DMS79 (cell line): ENCODE data around the gene DAZL.

ENCODE experiments used
- DNase-seq: peaks from one replicate; lab custom pipeline; 2025; lab: John Stamatoyannopoulos, UW

DAZL gene

DNA sequence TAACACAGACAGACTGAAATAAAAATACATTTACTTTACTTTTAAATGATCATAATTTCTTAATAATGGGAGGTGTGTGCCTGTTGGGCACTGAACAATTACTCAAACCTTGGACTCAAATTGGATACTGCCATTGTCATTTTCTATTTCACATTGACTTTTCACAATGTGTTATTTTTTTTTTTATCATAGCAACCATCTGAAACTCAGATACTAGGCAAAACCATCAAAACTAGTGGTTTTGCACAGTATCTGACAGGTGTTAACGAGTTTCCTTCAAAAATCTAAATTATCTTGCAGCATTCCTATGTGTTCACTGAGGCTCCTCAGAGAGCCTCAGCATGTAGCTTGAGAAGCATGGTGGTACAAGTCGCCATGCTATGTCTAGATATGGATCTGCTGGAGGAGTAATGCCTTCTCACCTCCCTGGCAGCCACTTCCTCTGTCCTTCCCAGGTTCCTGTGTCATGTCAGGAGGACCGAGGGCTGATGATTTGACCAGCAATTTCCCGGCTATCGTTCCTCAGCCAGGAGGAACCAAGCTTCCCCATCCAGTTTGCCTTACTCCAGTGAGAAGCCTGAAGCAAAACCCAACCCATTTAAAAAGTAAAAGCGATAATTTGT, 61.9 kb downstream of the DAZL start:
- no peak for DNase-seq

DNA sequence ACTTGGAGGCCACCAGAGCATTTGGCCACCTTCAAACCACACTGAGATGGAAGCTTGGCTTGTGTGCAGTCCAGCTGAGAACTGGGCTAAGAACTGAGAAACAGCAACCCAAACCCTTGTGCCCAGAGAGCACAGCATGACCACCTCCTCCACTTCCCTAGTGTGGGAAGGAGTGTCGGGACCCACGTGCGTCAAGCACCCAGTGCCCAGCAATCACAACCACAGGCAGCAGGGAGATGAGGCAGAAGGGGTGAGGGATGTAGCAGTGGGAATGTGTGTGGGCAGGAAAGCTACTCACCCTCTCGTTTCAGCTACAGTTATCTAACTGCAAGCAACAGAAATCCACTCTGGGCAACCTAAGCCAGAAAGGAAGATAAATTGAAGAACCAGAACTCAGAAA, 66.7 kb downstream of the DAZL start:
- DNase-seq: no peak

DNA sequence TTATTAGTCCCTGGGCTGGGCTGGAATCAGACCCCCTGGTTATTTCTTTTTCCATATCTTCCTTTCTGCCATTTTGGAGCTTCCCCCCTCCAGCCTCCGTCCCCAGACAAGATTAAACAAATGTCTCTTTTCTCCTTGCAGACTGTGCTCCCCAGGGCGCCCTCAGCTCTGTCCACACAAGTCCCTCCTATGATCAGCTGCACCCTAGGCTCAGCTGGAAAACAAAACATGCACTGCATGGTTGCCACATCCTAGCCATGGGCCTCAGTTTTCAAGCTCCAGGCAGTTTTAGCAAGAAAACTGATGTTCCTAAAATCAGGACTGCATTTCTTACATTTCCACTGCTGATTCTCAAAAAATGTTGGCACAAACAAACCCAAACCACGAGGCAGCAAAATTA, 68.2 kb downstream of the DAZL start:
- DNase-seq: no peak
